ENCODE data around the gene DHX15.

The DHX15 gene

GRCh38 chr4:24570172-24570571 lies 14.2 kb downstream of the DHX15 start:
- H3K18ac ChIP-seq (ENCODE audit: low read length) = no peak overlapping the region
- H3K27me3 ChIP-seq (ENCODE audit: insufficient read depth, low read length, poor library complexity) = no peaks in the 10 kb centered on the region
- peaks cover 2% of the 10 kb centered on the region for H3K4me1 ChIP-seq (ENCODE audit: control insufficient read depth, low read depth, low read length)
- H2BK5ac ChIP-seq (ENCODE audit: low read length) = no peak overlapping the region
- WGBS (ENCODE audit: extremely low coverage, insufficient coverage, low lambda C conversion rate) = 100% methylated on average over 1 of the region's 1 CpG
- no peak for DNase-seq
- H2BK120ac ChIP-seq (ENCODE audit: low read depth, low read length) = no peak overlapping the region
- peaks cover 78% of the 10 kb centered on the region for H3K79me2 ChIP-seq (ENCODE audit: control insufficient read depth, insufficient read depth, low read length)
- H3K4me2 ChIP-seq (ENCODE audit: low read length) = no peak overlapping the region
- no peak overlapping the region for H3K4me3 ChIP-seq (ENCODE audit: low read length)
- no peak overlapping the region for H3K4ac ChIP-seq (ENCODE audit: low read depth, low read length)
- H2BK15ac ChIP-seq (replicated peaks; ENCODE audit: low read depth) = no peak overlapping the region
- no peak overlapping the region for H4K5ac ChIP-seq (ENCODE audit: low read length)
- H4K8ac ChIP-seq (ENCODE audit: low read depth, low read length) = no peak overlapping the region
- H2AK5ac ChIP-seq (ENCODE audit: low read length) = no peak overlapping the region
- no peak overlapping the region for H3K27ac ChIP-seq (ENCODE audit: low read depth, low read length)
- H3K23ac ChIP-seq (ENCODE audit: low read length) = no peak overlapping the region
- no peak overlapping the region for H3K9ac ChIP-seq (ENCODE audit: low read length)
- H3K56ac ChIP-seq (ENCODE audit: low read length) = no peak overlapping the region
- H3K79me1 ChIP-seq (ENCODE audit: low read length) = peaks cover 4% of the 10 kb centered on the region
- H3K36me3 ChIP-seq (ENCODE audit: control insufficient read depth, insufficient read depth, low read length) = peaks cover 2% of the 10 kb centered on the region

DNA sequence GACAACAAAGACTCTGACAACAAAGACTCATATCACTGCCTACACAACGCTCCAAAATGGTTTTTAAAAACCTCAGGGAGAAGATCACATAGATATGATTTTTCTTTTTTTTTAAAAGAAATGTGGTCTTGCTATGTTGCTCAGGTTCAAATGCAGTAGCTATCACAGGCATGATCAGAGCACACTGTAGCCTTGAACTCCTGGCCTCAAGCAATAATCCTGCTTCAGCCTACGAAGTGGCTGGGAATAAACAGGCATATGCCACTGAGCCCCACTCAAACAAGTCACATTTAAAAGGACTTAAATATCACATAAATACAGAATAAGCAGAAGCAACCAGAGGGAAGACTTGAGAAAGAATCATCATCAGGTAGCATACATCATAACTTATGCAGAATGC lies 14.7 kb downstream of the DHX15 start:
- H3K4me2 ChIP-seq (ENCODE audit: low read length) = no peak overlapping the region
- H4K5ac ChIP-seq (ENCODE audit: low read length) = no peak overlapping the region
- H3K4me3 ChIP-seq (ENCODE audit: low read length) = no peak overlapping the region
- no peak overlapping the region for H3K56ac ChIP-seq (ENCODE audit: low read length)
- H3K4ac ChIP-seq (ENCODE audit: low read depth, low read length) = no peak overlapping the region
- H3K9ac ChIP-seq (ENCODE audit: low read length) = no peak overlapping the region
- no peak for DNase-seq
- no peaks in the 10 kb centered on the region for H3K27me3 ChIP-seq (ENCODE audit: insufficient read depth, low read length, poor library complexity)
- no peak overlapping the region for H3K23ac ChIP-seq (ENCODE audit: low read length)
- no peak overlapping the region for H4K8ac ChIP-seq (ENCODE audit: low read depth, low read length)
- H3K4me1 ChIP-seq (ENCODE audit: control insufficient read depth, low read depth, low read length) = peaks cover 2% of the 10 kb centered on the region
- H3K18ac ChIP-seq (ENCODE audit: low read length) = no peak overlapping the region
- H2AK5ac ChIP-seq (ENCODE audit: low read length) = no peak overlapping the region
- H3K79me2 ChIP-seq (ENCODE audit: control insufficient read depth, insufficient read depth, low read length) = peaks cover 76% of the 10 kb centered on the region
- no peak overlapping the region for H2BK5ac ChIP-seq (ENCODE audit: low read length)
- WGBS (ENCODE audit: extremely low coverage, insufficient coverage, low lambda C conversion rate) = no CpG with 5 or more reads among the region's 2 CpGs
- H3K36me3 ChIP-seq (ENCODE audit: control insufficient read depth, insufficient read depth, low read length) = peaks cover 2% of the 10 kb centered on the region
- no peak overlapping the region for H2BK15ac ChIP-seq (replicated peaks; ENCODE audit: low read depth)
- no peak overlapping the region for H2BK120ac ChIP-seq (ENCODE audit: low read depth, low read length)
- H3K27ac ChIP-seq (ENCODE audit: low read depth, low read length) = no peak overlapping the region
- H3K79me1 ChIP-seq (ENCODE audit: low read length) = peaks cover 4% of the 10 kb centered on the region

DNA sequence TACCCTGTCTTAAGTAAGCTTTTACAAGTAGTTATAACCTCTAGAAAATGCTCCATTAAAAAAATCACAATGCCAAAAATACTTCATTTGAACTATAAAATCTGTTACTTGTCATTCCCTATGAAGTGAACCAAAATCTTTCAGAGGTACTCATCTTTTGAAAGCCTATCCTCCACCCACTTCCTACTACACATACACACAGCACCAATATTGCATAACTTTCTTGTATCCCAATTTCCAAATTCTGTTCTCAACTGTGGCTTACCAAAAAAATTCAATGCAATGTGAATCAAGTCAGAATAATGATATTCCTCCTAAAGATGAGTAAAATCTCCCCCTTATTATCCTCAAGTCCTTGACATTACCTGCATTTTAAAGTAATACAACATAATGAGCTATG lies 15.9 kb downstream of the DHX15 start:
- no peaks in the 10 kb centered on the region for H3K27me3 ChIP-seq (ENCODE audit: insufficient read depth, low read length, poor library complexity)
- H3K27ac ChIP-seq (ENCODE audit: low read depth, low read length) = no peak overlapping the region
- H3K4me2 ChIP-seq (ENCODE audit: low read length) = no peak overlapping the region
- no peak overlapping the region for H4K8ac ChIP-seq (ENCODE audit: low read depth, low read length)
- H3K9ac ChIP-seq (ENCODE audit: low read length) = no peak overlapping the region
- H2BK5ac ChIP-seq (ENCODE audit: low read length) = no peak overlapping the region
- no peak overlapping the region for H2AK5ac ChIP-seq (ENCODE audit: low read length)
- no peak overlapping the region for H2BK120ac ChIP-seq (ENCODE audit: low read depth, low read length)
- no peak overlapping the region for H3K4me3 ChIP-seq (ENCODE audit: low read length)
- no peak overlapping the region for H2BK15ac ChIP-seq (replicated peaks; ENCODE audit: low read depth)
- H3K4ac ChIP-seq (ENCODE audit: low read depth, low read length) = no peak overlapping the region
- H4K5ac ChIP-seq (ENCODE audit: low read length) = no peak overlapping the region
- H3K18ac ChIP-seq (ENCODE audit: low read length) = no peak overlapping the region
- no peaks in the 10 kb centered on the region for H3K4me1 ChIP-seq (ENCODE audit: control insufficient read depth, low read depth, low read length)
- H3K56ac ChIP-seq (ENCODE audit: low read length) = no peak overlapping the region
- peaks cover 2% of the 10 kb centered on the region for H3K79me1 ChIP-seq (ENCODE audit: low read length)
- no peaks in the 10 kb centered on the region for H3K36me3 ChIP-seq (ENCODE audit: control insufficient read depth, insufficient read depth, low read length)
- no peak for DNase-seq
- H3K23ac ChIP-seq (ENCODE audit: low read length) = no peak overlapping the region
- peaks cover 74% of the 10 kb centered on the region for H3K79me2 ChIP-seq (ENCODE audit: control insufficient read depth, insufficient read depth, low read length)

GRCh38 chr4:24565054-24565453 lies 19.3 kb downstream of the DHX15 start:
- H3K36me3 ChIP-seq (ENCODE audit: control insufficient read depth, insufficient read depth, low read length) = no peaks in the 10 kb centered on the region

GRCh38 chr4:24564488-24564887 lies 19.9 kb downstream of the DHX15 start:
- no peak overlapping the region for H3K4me3 ChIP-seq (ENCODE audit: low read length)
- no peak overlapping the region for H3K4me2 ChIP-seq (ENCODE audit: low read length)
- no peak overlapping the region for H3K4ac ChIP-seq (ENCODE audit: low read depth, low read length)
- H3K9ac ChIP-seq (ENCODE audit: low read length) = no peak overlapping the region
- H3K27me3 ChIP-seq (ENCODE audit: insufficient read depth, low read length, poor library complexity) = no peaks in the 10 kb centered on the region
- WGBS (ENCODE audit: extremely low coverage, insufficient coverage, low lambda C conversion rate) = no CpG with 5 or more reads among the region's 2 CpGs
- H4K5ac ChIP-seq (ENCODE audit: low read length) = no peak overlapping the region
- no peak overlapping the region for H3K18ac ChIP-seq (ENCODE audit: low read length)
- DNase-seq = no peak
- no peak overlapping the region for H2AK5ac ChIP-seq (ENCODE audit: low read length)
- H3K36me3 ChIP-seq (ENCODE audit: control insufficient read depth, insufficient read depth, low read length) = no peaks in the 10 kb centered on the region
- H2BK5ac ChIP-seq (ENCODE audit: low read length) = no peak overlapping the region
- peaks cover 73% of the 10 kb centered on the region for H3K79me2 ChIP-seq (ENCODE audit: control insufficient read depth, insufficient read depth, low read length)
- peaks cover 2% of the 10 kb centered on the region for H3K79me1 ChIP-seq (ENCODE audit: low read length)
- no peak overlapping the region for H3K23ac ChIP-seq (ENCODE audit: low read length)
- H2BK15ac ChIP-seq (replicated peaks; ENCODE audit: low read depth) = no peak overlapping the region
- H3K4me1 ChIP-seq (ENCODE audit: control insufficient read depth, low read depth, low read length) = no peaks in the 10 kb centered on the region
- H4K8ac ChIP-seq (ENCODE audit: low read depth, low read length) = no peak overlapping the region
- H2BK120ac ChIP-seq (ENCODE audit: low read depth, low read length) = no peak overlapping the region
- H3K27ac ChIP-seq (ENCODE audit: low read depth, low read length) = no peak overlapping the region
- no peak overlapping the region for H3K56ac ChIP-seq (ENCODE audit: low read length)

More at GRCh38 chr4:24565054-24565453, 19.3 kb downstream of the DHX15 start:
- Histone ChIP-seq H2AK5ac (ENCODE audit: low read length) (no peak overlapping the region), H3K18ac (ENCODE audit: low read length) (no peak overlapping the region), H3K27ac (ENCODE audit: low read depth, low read length) (no peak overlapping the region), H3K4me3 (ENCODE audit: low read length) (no peak overlapping the region), H3K9ac (ENCODE audit: low read length) (no peak overlapping the region), H3K4me2 (ENCODE audit: low read length) (no peak overlapping the region), H4K8ac (ENCODE audit: low read depth, low read length) (no peak overlapping the region), H2BK120ac (ENCODE audit: low read depth, low read length) (no peak overlapping the region), H3K56ac (ENCODE audit: low read length) (no peak overlapping the region), H3K79me2 (ENCODE audit: control insufficient read depth, insufficient read depth, low read length) (peaks cover 73% of the 10 kb centered on the region), H3K4ac (ENCODE audit: low read depth, low read length) (no peak overlapping the region), H4K5ac (ENCODE audit: low read length) (no peak overlapping the region), H3K4me1 (ENCODE audit: control insufficient read depth, low read depth, low read length) (no peaks in the 10 kb centered on the region), H3K27me3 (ENCODE audit: insufficient read depth, low read length, poor library complexity) (no peaks in the 10 kb centered on the region), H3K79me1 (ENCODE audit: low read length) (peaks cover 2% of the 10 kb centered on the region), H2BK15ac (replicated peaks; ENCODE audit: low read depth) (no peak overlapping the region), H3K23ac (ENCODE audit: low read length) (no peak overlapping the region), H2BK5ac (ENCODE audit: low read length) (no peak overlapping the region)
- DNase-seq = no peak

GRCh38 chr4:24561438-24562139 lies 22.8 kb downstream of the DHX15 start:
- H2BK5ac ChIP-seq (ENCODE audit: low read length) = no peak overlapping the region
- no peak overlapping the region for H4K5ac ChIP-seq (ENCODE audit: low read length)
- H3K9ac ChIP-seq (ENCODE audit: low read length) = no peak overlapping the region
- peaks cover 82% of the 10 kb centered on the region for H3K79me2 ChIP-seq (ENCODE audit: control insufficient read depth, insufficient read depth, low read length)
- no peak overlapping the region for H3K4me3 ChIP-seq (ENCODE audit: low read length)
- H3K4me1 ChIP-seq (ENCODE audit: control insufficient read depth, low read depth, low read length) = no peaks in the 10 kb centered on the region
- no peak overlapping the region for H3K18ac ChIP-seq (ENCODE audit: low read length)
- peaks cover 2% of the 10 kb centered on the region for H3K79me1 ChIP-seq (ENCODE audit: low read length)
- no peak overlapping the region for H3K23ac ChIP-seq (ENCODE audit: low read length)
- no peaks in the 10 kb centered on the region for H3K36me3 ChIP-seq (ENCODE audit: control insufficient read depth, insufficient read depth, low read length)
- H2BK120ac ChIP-seq (ENCODE audit: low read depth, low read length) = no peak overlapping the region
- H4K8ac ChIP-seq (ENCODE audit: low read depth, low read length) = no peak overlapping the region
- H3K4ac ChIP-seq (ENCODE audit: low read depth, low read length) = no peak overlapping the region
- H2BK15ac ChIP-seq (replicated peaks; ENCODE audit: low read depth) = no peak overlapping the region
- no peaks in the 10 kb centered on the region for H3K27me3 ChIP-seq (ENCODE audit: insufficient read depth, low read length, poor library complexity)
- no CpG with 5 or more reads among the region's 8 CpGs for WGBS (ENCODE audit: extremely low coverage, insufficient coverage, low lambda C conversion rate)
- H3K27ac ChIP-seq (ENCODE audit: low read depth, low read length) = no peak overlapping the region
- H3K56ac ChIP-seq (ENCODE audit: low read length) = no peak overlapping the region
- DNase-seq = no peak
- no peak overlapping the region for H3K4me2 ChIP-seq (ENCODE audit: low read length)
- no peak overlapping the region for H2AK5ac ChIP-seq (ENCODE audit: low read length)

Measured in mesendoderm (in vitro differentiated cells).